ENCODE data around the gene IL12RB2. TPM values are rescaled to one million over a fixed set of nuclear protein-coding genes. Genes with fewer than 3 reads are reported as not detected.

The IL12RB2 gene
- total and polyA plus RNA-seq, 10 of the 15 experiments (the other 5 are each of a cell fraction or from before 2014, with no cell fraction given) = 0.15 to 1.1 (median 0.54) TPM; not detected in 1

- Histone ChIP-seq H3K36me3 (ENCODE audit: control insufficient read depth in 2 of 2, insufficient read depth in 2 of 2, low read length in 1 of 2) (no peaks in the 10 kb centered on the region), H3K4me3 (no peak overlapping the region), H3K4me1 (ENCODE audit: control insufficient read depth, insufficient read depth, low read length) (no peaks in the 10 kb centered on the region), H3K27ac (ENCODE audit: control insufficient read depth, insufficient read depth) (no peak overlapping the region), H4K20me1 (ENCODE audit: control insufficient read depth, insufficient read depth) (no peaks in the 10 kb centered on the region), H3K9ac (ENCODE audit: control insufficient read depth, insufficient read depth, low read length) (no peak overlapping the region), H2AFZ (ENCODE audit: control insufficient read depth, low read depth, low read length) (no peak overlapping the region), H3K4me2 (ENCODE audit: control insufficient read depth, insufficient read depth) (no peak overlapping the region), H3K9me3 (replicated peaks; ENCODE audit: control insufficient read depth, insufficient read depth, low read length) (no peaks in the 10 kb centered on the region), H3K79me2 (ENCODE audit: control insufficient read depth, insufficient read depth, low read length) (no peaks in the 10 kb centered on the region), H3K27me3 (replicated peaks in 1 of 2; ENCODE audit: control insufficient read depth in 2 of 2, insufficient read depth in 2 of 2, low read length in 1 of 2) (no peaks in the 10 kb centered on the region)
- SMC1A ChIA-PET (ENCODE audit: uncharacterized antibody, unreplicated experiment) = interaction anchor here (1.1 kb wide), 1 partner anchor 156 kb away, joined by 4 read pairs; no protein-coding TSS in a partner anchor
- ATAC-seq (no peak), FAIRE-seq (no peak), DNase-seq (ENCODE audit: low read depth, low spot score) (no peak)
- RAD21 ChIA-PET (ENCODE audit: unreplicated experiment) = no interaction called here
- in situ Hi-C loops (cut with MboI) = no loop called here
- no TSS peak for BruUV-seq (replicated peaks)
- intact Hi-C loops (cut with micrococcal nuclease; ENCODE audit: unreplicated experiment) = no loop called here
- POLR2A ChIA-PET = no interaction called here
- WGBS (ENCODE audit: insufficient coverage, insufficient replicate concordance, low lambda C conversion rate, missing lambda C conversion rate) = 93% methylated on average over 5 of the region's 5 CpGs
- CTCF ChIA-PET = interaction anchor here (0.6 to 1.4 kb wide), 2 partner anchors 24 to 129 kb away, joined by 3 to 5 read pairs; no protein-coding TSS in a partner anchor
- TF ChIP-seq RCOR1 (conservative IDR thresholded peaks at IDR 0.05; ENCODE audit: low read depth, low read length) (no peak), ZBTB33 (IDR thresholded peaks at IDR 0.05) (no peak), SP1 (IDR thresholded peaks at IDR 0.05; ENCODE audit: low read depth, low read length) (no peak), BHLHE40 (IDR thresholded peaks at IDR 0.05; ENCODE audit: borderline replicate concordance in 1 of 2, low read depth in 2 of 2, low read length in 1 of 2) (no peak), BCLAF1 (IDR thresholded peaks at IDR 0.05) (no peak), NFYA (IDR thresholded peaks at IDR 0.05; ENCODE audit: borderline replicate concordance, low read depth, low read length) (no peak), CUX1 (IDR thresholded peaks at IDR 0.05; ENCODE audit: insufficient replicate concordance, low read depth, low read length) (no peak), NRF1 (conservative IDR thresholded peaks at IDR 0.05; ENCODE audit: low read depth, low read length) (no peak)
- TF ChIP-seq, protein P1, sequence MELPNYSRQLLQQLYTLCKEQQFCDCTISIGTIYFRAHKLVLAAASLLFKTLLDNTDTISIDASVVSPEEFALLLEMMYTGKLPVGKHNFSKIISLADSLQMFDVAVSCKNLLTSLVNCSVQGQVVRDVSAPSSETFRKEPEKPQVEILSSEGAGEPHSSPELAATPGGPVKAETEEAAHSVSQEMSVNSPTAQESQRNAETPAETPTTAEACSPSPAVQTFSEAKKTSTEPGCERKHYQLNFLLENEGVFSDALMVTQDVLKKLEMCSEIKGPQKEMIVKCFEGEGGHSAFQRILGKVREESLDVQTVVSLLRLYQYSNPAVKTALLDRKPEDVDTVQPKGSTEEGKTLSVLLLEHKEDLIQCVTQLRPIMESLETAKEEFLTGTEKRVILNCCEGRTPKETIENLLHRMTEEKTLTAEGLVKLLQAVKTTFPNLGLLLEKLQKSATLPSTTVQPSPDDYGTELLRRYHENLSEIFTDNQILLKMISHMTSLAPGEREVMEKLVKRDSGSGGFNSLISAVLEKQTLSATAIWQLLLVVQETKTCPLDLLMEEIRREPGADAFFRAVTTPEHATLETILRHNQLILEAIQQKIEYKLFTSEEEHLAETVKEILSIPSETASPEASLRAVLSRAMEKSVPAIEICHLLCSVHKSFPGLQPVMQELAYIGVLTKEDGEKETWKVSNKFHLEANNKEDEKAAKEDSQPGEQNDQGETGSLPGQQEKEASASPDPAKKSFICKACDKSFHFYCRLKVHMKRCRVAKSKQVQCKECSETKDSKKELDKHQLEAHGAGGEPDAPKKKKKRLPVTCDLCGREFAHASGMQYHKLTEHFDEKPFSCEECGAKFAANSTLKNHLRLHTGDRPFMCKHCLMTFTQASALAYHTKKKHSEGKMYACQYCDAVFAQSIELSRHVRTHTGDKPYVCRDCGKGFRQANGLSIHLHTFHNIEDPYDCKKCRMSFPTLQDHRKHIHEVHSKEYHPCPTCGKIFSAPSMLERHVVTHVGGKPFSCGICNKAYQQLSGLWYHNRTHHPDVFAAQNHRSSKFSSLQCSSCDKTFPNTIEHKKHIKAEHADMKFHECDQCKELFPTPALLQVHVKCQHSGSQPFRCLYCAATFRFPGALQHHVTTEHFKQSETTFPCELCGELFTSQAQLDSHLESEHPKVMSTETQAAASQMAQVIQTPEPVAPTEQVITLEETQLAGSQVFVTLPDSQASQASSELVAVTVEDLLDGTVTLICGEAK (IDR thresholded peaks at IDR 0.05; ENCODE audit: borderline replicate concordance) = no peak
Observed at GRCh38 chr1:67371681-67372080, 64.0 kb downstream of the IL12RB2 start.
